Gastrocnemius medialis (tissue), 4 donors: ENCODE results near the gene HES7. TPM values are rescaled to one million over a fixed set of nuclear protein-coding genes. Genes with fewer than 3 reads are reported as not detected.

ENCODE experiments used
- ATAC-seq, 2 donors: fragments of 150-250 bp; one replicate each; pipeline ENCODE4 v1.9.1; 2016
- DNase-seq, 2 donors: peaks; one replicate each; pipeline ENCODE4 v3.0.0-alpha.2; 2019
- H3K27ac ChIP-seq, 4 donors: fragments of 200-600 bp; sonication (generic); 1 replicate in 1 of 4; 2 replicates in 3 of 4; pipeline ENCODE4 v1.5.1; 2016 to 2018; ENCODE audit warnings: mild to moderate bottlenecking in 2 of 4, moderate library complexity in 1 of 4
- H3K27me3 ChIP-seq, 3 donors: fragments of 200-600 bp; sonication (generic) in 2 of 3; 1 replicate in 1 of 3; 2 replicates in 2 of 3; pipeline versions ENCODE4 v1.5.1 to v1.6.0; 2016 to 2019; ENCODE audit warnings: mild to moderate bottlenecking in 1 of 3, moderate library complexity in 1 of 3
- H3K36me3 ChIP-seq, 2 donors: fragments of 200-600 bp; sonication (generic) in 1 of 2; one replicate each; pipeline ENCODE4 v1.5.1; 2017 to 2018
- H3K4me1 ChIP-seq, 2 donors: fragments of 200-600 bp; sonication (generic) in 1 of 2; one replicate each; pipeline ENCODE4 v1.5.1; 2016 to 2017; ENCODE audit warnings: mild to moderate bottlenecking in 2 of 2
- H3K4me3 ChIP-seq, 4 donors: fragments of 200-600 bp; sonication (generic) in 3 of 4; 1 replicate in 1 of 4; 2 replicates in 3 of 4; pipeline ENCODE4 v1.5.1; 2016 to 2019; ENCODE audit warnings: mild to moderate bottlenecking in 2 of 4
- H3K9me3 ChIP-seq, 3 donors: fragments of 200-600 bp; sonication (generic) in 2 of 3; 1 replicate in 1 of 3; 2 replicates in 2 of 3; pipeline ENCODE4 v1.5.1; 2016 to 2019
- POLR2A ChIP-seq, 2 donors: fragments of 450-650 bp; IDR thresholded peaks; one replicate each; pipeline ENCODE4 v1.6.1; 2017; ENCODE audit warnings: antibody characterized with exemption in 2 of 2, mild to moderate bottlenecking in 2 of 2, moderate library complexity in 2 of 2
- in situ Hi-C, 4 donors: fragments of 200-750 bp; cut with MboI; loops; one replicate each; pipeline versions ENCODE4 v1.15.0 to v1.8.0; 2017; ENCODE audit warnings: low sequenced_read_pairs in 4 of 4
- intact Hi-C: fragments of 100-400 bp; cut with DNase I; formaldehyde crosslinking; loops from one replicate; pipeline ENCODE4 v1.15.1; 2023; ENCODE audit warnings: low total_unique reads
- total RNA-seq, 4 donors: library from RNA; depleted of rRNA; stranded (reverse); fragments of >200 nt; gene quantifications; one replicate each; pipeline versions ENCODE4 v1.1.0 to v1.2.3, GENCODE V29; 2016
- TF ChIP-seq, protein P1 (sequence below), 5 experiments: fragments of 450-650 bp in 3 of 5; fragments of 200-600 bp in 2 of 5; sonication (generic) in 2 of 5; IDR thresholded peaks in 4 of 5; conservative IDR thresholded peaks in 1 of 5; 1 replicate in 4 of 5; 2 replicates in 1 of 5; pipeline ENCODE4 v1.5.1; 2016 to 2019; ENCODE audit warnings: antibody characterized with exemption in 5 of 5, mild to moderate bottlenecking in 3 of 5, moderate library complexity in 3 of 5

Gene HES7
- total RNA-seq, 4 donors from 2014 or later: not detected

DNA sequence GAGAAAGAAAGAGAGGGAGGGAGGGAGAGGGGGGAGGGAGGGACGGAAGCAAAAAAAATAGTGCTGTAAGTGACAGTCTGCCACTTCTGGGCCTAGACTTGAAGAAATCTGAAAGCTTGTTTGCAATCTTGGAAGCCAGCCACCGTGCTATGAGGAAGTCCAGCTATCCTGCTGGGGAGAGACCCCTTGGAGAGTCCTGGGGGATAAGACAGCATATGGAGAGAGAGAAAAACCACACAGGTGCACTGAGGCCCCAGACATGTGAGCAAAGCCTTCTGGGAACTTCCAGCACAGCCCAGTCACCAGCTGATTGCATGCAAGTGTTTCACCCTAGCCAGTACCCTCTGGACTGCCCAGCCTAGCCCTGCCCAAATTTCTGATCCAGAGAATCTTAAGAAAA lies 23.8 kb downstream of the HES7 start:
- DNase-seq (no peak), ATAC-seq (no peak)
- intact Hi-C loops: no loop called here
- H3K9me3 ChIP-seq: no peaks in the 10 kb centered on the region
- in situ Hi-C loops: no loop called here
- no peak overlapping the region for H3K4me3 ChIP-seq
- H3K27ac ChIP-seq: no peak overlapping the region
- no peak for TF ChIP-seq POLR2A (IDR thresholded peaks at IDR 0.05)
- TF ChIP-seq, protein P1, sequence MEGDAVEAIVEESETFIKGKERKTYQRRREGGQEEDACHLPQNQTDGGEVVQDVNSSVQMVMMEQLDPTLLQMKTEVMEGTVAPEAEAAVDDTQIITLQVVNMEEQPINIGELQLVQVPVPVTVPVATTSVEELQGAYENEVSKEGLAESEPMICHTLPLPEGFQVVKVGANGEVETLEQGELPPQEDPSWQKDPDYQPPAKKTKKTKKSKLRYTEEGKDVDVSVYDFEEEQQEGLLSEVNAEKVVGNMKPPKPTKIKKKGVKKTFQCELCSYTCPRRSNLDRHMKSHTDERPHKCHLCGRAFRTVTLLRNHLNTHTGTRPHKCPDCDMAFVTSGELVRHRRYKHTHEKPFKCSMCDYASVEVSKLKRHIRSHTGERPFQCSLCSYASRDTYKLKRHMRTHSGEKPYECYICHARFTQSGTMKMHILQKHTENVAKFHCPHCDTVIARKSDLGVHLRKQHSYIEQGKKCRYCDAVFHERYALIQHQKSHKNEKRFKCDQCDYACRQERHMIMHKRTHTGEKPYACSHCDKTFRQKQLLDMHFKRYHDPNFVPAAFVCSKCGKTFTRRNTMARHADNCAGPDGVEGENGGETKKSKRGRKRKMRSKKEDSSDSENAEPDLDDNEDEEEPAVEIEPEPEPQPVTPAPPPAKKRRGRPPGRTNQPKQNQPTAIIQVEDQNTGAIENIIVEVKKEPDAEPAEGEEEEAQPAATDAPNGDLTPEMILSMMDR (IDR thresholded peaks at IDR 0.05 in 4 of 5, conservative IDR thresholded peaks at IDR 0.05 in 1 of 5): no peak
- no peaks in the 10 kb centered on the region for H3K36me3 ChIP-seq
- peaks cover 12 to 15% (median 14%) of the 10 kb centered on the region in 3 donors for H3K27me3 ChIP-seq
- no peaks in the 10 kb centered on the region for H3K4me1 ChIP-seq

DNA sequence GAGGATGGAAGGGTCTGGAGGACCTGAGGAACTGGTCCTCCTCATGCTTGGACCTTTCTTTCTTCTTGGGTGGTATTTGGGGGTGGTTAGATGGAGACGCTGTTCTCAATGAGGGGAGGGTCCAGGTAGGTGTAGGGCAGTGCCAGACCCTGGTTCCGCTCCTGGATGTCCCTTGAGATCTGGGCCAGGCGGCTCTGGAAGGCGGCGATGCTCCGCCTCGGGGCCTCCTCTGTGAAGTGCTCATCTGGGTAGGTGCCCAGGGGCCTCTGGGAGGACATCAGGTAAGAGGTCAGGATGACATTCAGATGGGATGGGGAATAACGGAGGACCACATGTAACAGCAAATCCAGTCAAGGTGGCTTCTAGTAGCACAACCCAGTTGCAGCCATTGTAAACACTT lies 27.4 kb downstream of the HES7 start:
- ATAC-seq (no peak), DNase-seq (no peak)
- Histone ChIP-seq H3K36me3 (no peaks in the 10 kb centered on the region), H3K4me3 (no peak overlapping the region), H3K9me3 (no peaks in the 10 kb centered on the region), H3K27ac (no peak overlapping the region), H3K4me1 (no peaks in the 10 kb centered on the region), H3K27me3 (peaks cover 20 to 26% (median 25%) of the 10 kb centered on the region in 3 donors)
- intact Hi-C loops (no loop called here), in situ Hi-C loops (loop anchor here in 3 of 4 donors (25.0 kb wide), 2 partner anchors 191 to 216 kb away; partner anchors contain the start of genes ARHGEF15 (in 2 of the 3), RANGRF (in 1 of the 3) and SLC25A35 (in 1 of the 3))
- TF ChIP-seq POLR2A (IDR thresholded peaks at IDR 0.05): no peak
- TF ChIP-seq, protein P1 (IDR thresholded peaks at IDR 0.05 in 4 of 5, conservative IDR thresholded peaks at IDR 0.05 in 1 of 5): no peak

GRCh38 chr17:8095361-8095760 lies 28.5 kb downstream of the HES7 start:
- peaks cover 20 to 32% (median 29%) of the 10 kb centered on the region in 3 donors for H3K27me3 ChIP-seq
- no peaks in the 10 kb centered on the region for H3K4me1 ChIP-seq
- in situ Hi-C loops (loop anchor here in 3 of 4 donors (25.0 kb wide), 2 partner anchors 192 to 217 kb away; partner anchors contain the start of genes ARHGEF15 (in 2 of the 3), RANGRF (in 1 of the 3) and SLC25A35 (in 1 of the 3)), intact Hi-C loops (no loop called here)
- no peak overlapping the region for H3K4me3 ChIP-seq
- no peak overlapping the region for H3K27ac ChIP-seq
- DNase-seq (no peak), ATAC-seq (no peak)
- TF ChIP-seq POLR2A (IDR thresholded peaks at IDR 0.05): no peak
- TF ChIP-seq, protein P1 (IDR thresholded peaks at IDR 0.05 in 4 of 5, conservative IDR thresholded peaks at IDR 0.05 in 1 of 5): no peak
- H3K9me3 ChIP-seq: no peaks in the 10 kb centered on the region
- H3K36me3 ChIP-seq: no peaks in the 10 kb centered on the region

- H3K4me1 ChIP-seq: no peaks in the 10 kb centered on the region
- in situ Hi-C loops (loop anchor here in 3 of 4 donors (25.0 kb wide), 2 partner anchors 196 to 221 kb away; partner anchors contain the start of genes ARHGEF15 (in 2 of the 3), RANGRF (in 1 of the 3) and SLC25A35 (in 1 of the 3)), intact Hi-C loops (no loop called here)
- peaks cover 10 to 38% (median 30%) of the 10 kb centered on the region in 3 donors for H3K27me3 ChIP-seq
- no peaks in the 10 kb centered on the region for H3K36me3 ChIP-seq
- ATAC-seq: no peak
- TF ChIP-seq, protein P1 (IDR thresholded peaks at IDR 0.05 in 4 of 5, conservative IDR thresholded peaks at IDR 0.05 in 1 of 5): no peak
- no peak for TF ChIP-seq POLR2A (IDR thresholded peaks at IDR 0.05)
- H3K4me3 ChIP-seq: no peak overlapping the region
- no peaks in the 10 kb centered on the region for H3K9me3 ChIP-seq
- DNase-seq: no peak
- no peak overlapping the region for H3K27ac ChIP-seq
Measured at GRCh38 chr17:8091033-8091687, 32.7 kb downstream of the HES7 start.
